Central memory CD8-positive, alpha-beta T cell (primary cell): ENCODE results near the gene MS4A2.
"Not testable (repeated sequence)": the region's sequence is repeated elsewhere in the genome, so short reads cannot be mapped to it uniquely, and the experiment has no call there.

Experiments used
- ATAC-seq: fragments of 150-1000 bp; cut with Tn5 transposase; replicated peaks from 2 replicates; pipeline ENCODE4 v1.10.0; 2022; ENCODE audit warnings: mild to moderate bottlenecking, moderate FRiP score, moderate number of reproducible peaks; ENCODE audit not compliant: poor library complexity, severe bottlenecking; ENCODE audit errors: extremely low read depth
- DNase-seq, 2 donors: peaks; one replicate each; pipeline ENCODE4 v3.0.0; 2021; ENCODE audit warnings: low spot score in 2 of 2
- H3K27ac Mint-ChIP-seq: one replicate; pipeline ENCODE4 v1.8.0; 2022; ENCODE audit warnings: low read depth, mild to moderate bottlenecking, moderate library complexity, mixed read lengths
- H3K27me3 Mint-ChIP-seq: one replicate; pipeline ENCODE4 v1.8.0; 2022; ENCODE audit warnings: mixed read lengths
- H3K36me3 Mint-ChIP-seq: one replicate; pipeline ENCODE4 v1.8.0; 2022; ENCODE audit warnings: mild to moderate bottlenecking, moderate library complexity, mixed read lengths; ENCODE audit not compliant: insufficient read depth
- H3K4me1 Mint-ChIP-seq: one replicate; pipeline ENCODE4 v1.8.0; 2022; ENCODE audit warnings: mixed read lengths
- H3K4me3 Mint-ChIP-seq: one replicate; pipeline ENCODE4 v1.8.0; 2022; ENCODE audit warnings: mild to moderate bottlenecking, moderate library complexity, mixed read lengths
- H3K9me3 Mint-ChIP-seq: one replicate; pipeline ENCODE4 v1.8.0; 2022; ENCODE audit warnings: mixed read lengths

The MS4A2 gene

DNA sequence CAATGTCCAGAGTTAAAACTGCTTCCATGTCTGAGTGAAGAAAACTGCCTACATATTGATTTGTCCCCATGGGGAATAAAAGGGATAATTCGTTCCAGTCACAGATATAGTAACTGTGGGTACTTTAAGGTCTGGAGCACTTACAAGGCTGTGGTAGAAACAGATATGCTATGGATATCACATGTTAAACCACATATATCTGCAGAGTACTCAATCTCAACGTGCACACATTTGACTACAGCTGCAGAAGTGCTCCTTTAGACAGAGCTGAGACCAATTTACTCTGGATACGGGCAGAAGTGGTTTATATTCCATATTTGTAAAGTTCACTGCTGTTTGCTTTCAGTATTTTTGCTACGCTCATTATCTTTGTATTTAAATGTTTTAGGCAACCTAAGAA, 9.7 kb upstream of the MS4A2 start:
- Mint-ChIP-seq H3K27ac (no peak overlapping the region), H3K27me3 (peaks cover 23% of the 10 kb centered on the region), H3K9me3 (no peaks in the 10 kb centered on the region), H3K4me1 (no peaks in the 10 kb centered on the region), H3K36me3 (no peaks in the 10 kb centered on the region), H3K4me3 (no peak overlapping the region)
- ATAC-seq (no peak), DNase-seq (no peak)

DNA sequence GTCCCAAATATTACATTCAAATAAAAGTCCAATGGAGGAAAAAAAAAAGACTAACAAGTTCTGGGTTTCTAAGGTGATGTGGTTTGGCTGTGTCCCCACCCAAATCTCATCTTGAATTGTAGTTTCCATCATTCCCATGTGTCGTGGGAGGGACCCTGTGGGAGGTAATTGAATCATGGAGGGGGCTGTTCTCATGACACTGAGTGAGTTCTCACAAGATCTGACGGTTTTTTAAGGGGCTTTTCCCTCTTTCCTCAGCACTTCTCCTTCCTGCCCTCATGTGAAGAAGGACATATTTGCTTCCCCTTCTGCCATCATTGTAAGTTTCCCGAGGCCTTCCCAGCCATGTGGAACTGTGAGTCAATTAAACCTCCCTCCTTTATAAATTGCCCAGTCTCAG, 7.9 kb upstream of the MS4A2 start:
- H3K4me1 Mint-ChIP-seq = no peaks in the 10 kb centered on the region
- no peaks in the 10 kb centered on the region for H3K36me3 Mint-ChIP-seq
- DNase-seq (no peak), ATAC-seq (no peak)
- H3K4me3 Mint-ChIP-seq = no peak overlapping the region
- H3K27me3 Mint-ChIP-seq = peaks cover 41% of the 10 kb centered on the region
- H3K9me3 Mint-ChIP-seq = no peaks in the 10 kb centered on the region
- no peak overlapping the region for H3K27ac Mint-ChIP-seq

DNA sequence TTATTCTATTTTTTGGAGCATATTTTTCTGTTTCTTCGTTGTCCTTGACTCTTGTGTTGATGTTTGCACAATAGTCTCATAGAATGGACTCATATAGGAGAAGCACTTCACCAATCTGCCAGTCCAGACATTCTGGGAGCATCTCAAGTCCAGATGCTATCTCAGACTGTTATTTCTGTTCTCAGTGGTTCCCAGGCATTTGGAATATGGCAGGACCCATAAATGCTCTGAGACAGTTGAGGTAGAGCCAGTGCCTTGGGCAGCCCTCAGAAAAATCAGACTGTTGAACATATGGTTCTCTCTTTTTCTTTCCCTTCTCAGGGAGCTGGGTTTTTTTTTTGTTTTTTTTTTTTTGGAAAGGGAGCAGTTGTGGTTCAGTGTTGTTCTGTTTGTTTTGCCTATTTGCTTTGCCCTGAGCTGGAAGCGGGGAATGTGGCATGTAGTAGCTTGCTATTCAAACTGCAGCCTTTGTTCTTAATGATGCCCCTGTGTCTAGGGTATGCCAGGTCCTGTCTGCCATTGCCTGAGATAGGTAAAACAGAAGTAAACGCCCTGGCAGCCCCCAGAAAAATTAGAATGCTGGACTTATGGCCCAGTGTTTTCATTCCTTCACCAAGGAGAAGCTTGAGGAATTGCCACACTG, 3.7 kb upstream of the MS4A2 start:
- ATAC-seq (no peak), DNase-seq (no peak)
- no peaks in the 10 kb centered on the region for H3K36me3 Mint-ChIP-seq
- no peaks in the 10 kb centered on the region for H3K4me1 Mint-ChIP-seq
- no peaks in the 10 kb centered on the region for H3K9me3 Mint-ChIP-seq
- no peak overlapping the region for H3K27ac Mint-ChIP-seq
- no peak overlapping the region for H3K4me3 Mint-ChIP-seq
- H3K27me3 Mint-ChIP-seq = peaks cover 70% of the 10 kb centered on the region

DNA sequence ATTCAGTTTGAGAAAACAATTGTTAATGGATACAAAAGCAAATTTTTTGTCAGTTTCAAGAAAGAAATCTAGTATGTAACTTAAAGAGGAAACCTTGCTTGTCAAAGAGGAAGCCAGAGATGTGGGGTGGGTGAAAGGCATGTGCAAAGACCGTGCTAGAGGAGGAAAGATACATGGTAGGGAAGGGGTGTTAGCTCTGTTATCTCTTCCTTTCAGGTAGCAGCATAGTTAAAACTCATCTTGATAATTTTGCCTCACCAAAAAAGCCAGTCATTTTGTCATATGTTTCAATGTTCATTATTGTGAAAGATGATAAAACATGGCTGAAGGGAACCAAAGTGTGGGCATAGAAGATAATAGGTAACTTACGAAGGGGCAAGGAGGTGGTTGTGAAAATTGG, 2.6 kb upstream of the MS4A2 start:
- ATAC-seq = no peak
- H3K4me1 Mint-ChIP-seq = no peaks in the 10 kb centered on the region
- H3K27ac Mint-ChIP-seq = no peak overlapping the region
- peaks cover 62% of the 10 kb centered on the region for H3K27me3 Mint-ChIP-seq
- DNase-seq = no peak
- H3K9me3 Mint-ChIP-seq = no peaks in the 10 kb centered on the region
- no peak overlapping the region for H3K4me3 Mint-ChIP-seq
- H3K36me3 Mint-ChIP-seq = no peaks in the 10 kb centered on the region

DNA sequence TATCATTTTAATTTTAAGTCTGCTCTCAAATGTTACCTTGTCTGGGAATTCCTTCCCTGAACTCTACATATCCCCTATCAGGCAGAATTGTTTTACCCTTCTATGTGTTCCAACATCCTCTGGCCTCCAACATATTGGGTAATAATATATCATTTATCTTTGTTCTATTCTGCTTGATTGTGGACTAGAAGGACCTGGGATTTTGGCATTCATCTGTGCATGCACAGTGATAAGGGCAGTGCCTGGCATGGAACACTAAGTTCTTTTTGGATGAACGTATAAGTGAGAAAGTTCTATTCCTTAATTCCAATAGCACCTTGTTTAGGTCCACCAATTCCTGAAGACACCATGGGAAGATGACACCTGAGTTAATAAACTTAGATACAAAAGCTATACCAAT, 1.2 kb upstream of the MS4A2 start:
- DNase-seq (no peak), ATAC-seq (no peak)
- H3K36me3 Mint-ChIP-seq = no peaks in the 10 kb centered on the region
- no peak overlapping the region for H3K4me3 Mint-ChIP-seq
- H3K9me3 Mint-ChIP-seq = no peaks in the 10 kb centered on the region
- H3K27me3 Mint-ChIP-seq = peaks cover 58% of the 10 kb centered on the region
- no peak overlapping the region for H3K27ac Mint-ChIP-seq
- no peaks in the 10 kb centered on the region for H3K4me1 Mint-ChIP-seq

DNA sequence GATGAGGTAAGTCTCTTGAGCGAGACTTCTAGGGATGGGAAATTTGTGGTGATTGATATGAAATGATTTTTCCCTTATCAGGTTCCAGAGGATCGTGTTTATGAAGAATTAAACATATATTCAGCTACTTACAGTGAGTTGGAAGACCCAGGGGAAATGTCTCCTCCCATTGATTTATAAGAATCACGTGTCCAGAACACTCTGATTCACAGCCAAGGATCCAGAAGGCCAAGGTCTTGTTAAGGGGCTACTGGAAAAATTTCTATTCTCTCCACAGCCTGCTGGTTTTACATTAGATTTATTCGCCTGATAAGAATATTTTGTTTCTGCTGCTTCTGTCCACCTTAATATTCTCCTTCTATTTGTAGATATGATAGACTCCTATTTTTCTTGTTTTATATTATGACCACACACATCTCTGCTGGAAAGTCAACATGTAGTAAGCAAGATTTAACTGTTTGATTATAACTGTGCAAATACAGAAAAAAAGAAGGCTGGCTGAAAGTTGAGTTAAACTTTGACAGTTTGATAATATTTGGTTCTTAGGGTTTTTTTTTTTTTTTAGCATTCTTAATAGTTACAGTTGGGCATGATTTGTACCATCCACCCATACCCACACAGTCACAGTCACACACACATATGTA, 7.1 kb downstream of the MS4A2 start:
- no peak for ATAC-seq
- no peak for DNase-seq
- Mint-ChIP-seq H3K4me1 (no peaks in the 10 kb centered on the region), H3K27ac (no peak overlapping the region), H3K27me3 (peaks cover 7% of the 10 kb centered on the region), H3K4me3 (no peak overlapping the region), H3K36me3 (no peaks in the 10 kb centered on the region), H3K9me3 (no peaks in the 10 kb centered on the region)

DNA sequence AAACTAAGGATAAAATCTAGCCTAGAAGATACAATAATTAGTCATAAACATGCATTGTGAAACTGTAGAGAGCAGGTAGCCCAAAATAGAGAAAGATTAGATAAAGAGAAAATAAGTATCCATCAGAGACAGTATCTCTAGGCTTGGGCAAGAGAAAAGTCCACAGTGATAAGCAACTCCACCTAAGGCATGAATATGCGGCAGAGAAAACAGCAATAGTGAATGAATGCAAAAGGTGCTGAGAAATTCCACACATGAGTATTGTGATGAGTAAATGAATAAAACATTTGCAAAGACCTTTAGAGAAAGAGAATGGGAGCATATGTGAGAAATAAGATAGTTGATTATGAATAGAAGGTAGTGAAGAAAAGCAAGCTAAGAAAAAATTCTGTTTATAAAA, 8.7 kb downstream of the MS4A2 start:
- ATAC-seq (no peak), DNase-seq (no peak)
- no peaks in the 10 kb centered on the region for H3K4me1 Mint-ChIP-seq
- H3K36me3 Mint-ChIP-seq = no peaks in the 10 kb centered on the region
- H3K27ac Mint-ChIP-seq = no peak overlapping the region
- no peaks in the 10 kb centered on the region for H3K9me3 Mint-ChIP-seq
- no peak overlapping the region for H3K4me3 Mint-ChIP-seq
- H3K27me3 Mint-ChIP-seq = peaks cover 12% of the 10 kb centered on the region

DNA sequence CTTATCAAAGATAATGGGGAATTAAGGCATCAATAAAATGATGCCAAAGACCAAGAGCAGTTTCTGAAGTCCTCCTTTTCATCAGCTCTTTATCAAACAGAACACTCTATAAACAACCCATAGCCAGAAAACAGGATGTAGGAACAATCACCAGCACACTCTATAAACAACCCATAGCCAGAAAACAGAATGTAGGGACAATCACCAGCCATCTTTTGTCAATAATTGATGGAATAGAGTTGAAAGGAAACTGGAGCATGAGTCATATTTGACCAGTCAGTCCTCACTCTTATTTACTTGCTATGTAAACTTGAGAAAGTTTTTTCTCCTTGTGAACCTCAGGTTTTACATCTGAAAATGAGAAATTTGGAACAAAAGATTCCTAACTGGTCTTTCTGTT, 10.0 kb downstream of the MS4A2 start:
- Mint-ChIP-seq H3K4me3 (no peak overlapping the region), H3K27ac (no peak overlapping the region)
- no peak for DNase-seq

DNA sequence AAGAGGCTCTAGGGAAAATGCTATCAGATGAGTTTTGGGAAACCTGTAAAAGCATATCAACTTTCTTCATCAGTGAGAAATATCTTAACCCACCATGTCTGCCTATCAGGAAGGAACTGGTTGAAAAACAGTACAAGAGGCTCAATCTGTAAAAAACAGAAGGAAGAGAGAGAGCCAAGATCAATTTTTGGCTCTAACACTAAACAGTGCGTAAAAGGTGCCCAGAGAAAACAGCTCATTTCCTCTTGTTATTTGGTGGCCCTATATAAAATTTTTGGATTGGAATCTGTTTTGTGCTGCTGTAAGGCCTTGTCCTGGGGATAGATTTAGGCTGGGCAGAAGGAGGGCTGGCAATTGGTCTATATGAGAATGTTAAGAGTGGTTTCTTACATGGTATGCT, 12.1 kb downstream of the MS4A2 start:
- Mint-ChIP-seq H3K27me3 (peaks cover 12% of the 10 kb centered on the region), H3K9me3 (no peaks in the 10 kb centered on the region), H3K4me3 (no peak overlapping the region), H3K4me1 (no peaks in the 10 kb centered on the region), H3K36me3 (no peaks in the 10 kb centered on the region), H3K27ac (no peak overlapping the region)
- ATAC-seq (no peak), DNase-seq (no peak)

More for the DNA sequence above, 10.0 kb downstream of the MS4A2 start:
- Mint-ChIP-seq H3K36me3 (no peaks in the 10 kb centered on the region), H3K27me3 (peaks cover 12% of the 10 kb centered on the region), H3K4me1 (no peaks in the 10 kb centered on the region), H3K9me3 (no peaks in the 10 kb centered on the region)
- ATAC-seq = no peak

DNA sequence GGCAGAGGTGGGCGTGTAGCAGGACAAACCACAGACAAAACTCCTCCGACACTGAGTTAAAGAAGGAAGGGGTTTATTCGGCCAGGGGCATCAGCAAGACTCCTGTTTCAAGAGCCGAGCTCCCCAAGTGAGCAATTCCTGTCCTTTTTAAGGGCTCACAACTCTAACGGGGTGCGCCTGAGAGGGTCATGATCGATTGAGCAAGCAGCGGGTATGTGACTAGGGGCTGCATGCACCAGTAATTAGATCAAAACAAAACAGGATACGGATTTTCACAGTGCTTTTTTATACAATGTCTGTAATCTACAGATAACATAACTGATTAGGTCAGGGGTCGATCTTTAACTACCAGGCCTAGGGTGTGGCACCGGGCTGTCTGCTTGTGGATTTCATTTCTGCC, 12.9 kb downstream of the MS4A2 start:
- H3K27me3 Mint-ChIP-seq = peaks cover 12% of the 10 kb centered on the region
- H3K9me3 Mint-ChIP-seq, H3K27ac Mint-ChIP-seq, DNase-seq, H3K4me1 Mint-ChIP-seq, H3K4me3 Mint-ChIP-seq, H3K36me3 Mint-ChIP-seq, ATAC-seq: not testable (repeated sequence)

DNA sequence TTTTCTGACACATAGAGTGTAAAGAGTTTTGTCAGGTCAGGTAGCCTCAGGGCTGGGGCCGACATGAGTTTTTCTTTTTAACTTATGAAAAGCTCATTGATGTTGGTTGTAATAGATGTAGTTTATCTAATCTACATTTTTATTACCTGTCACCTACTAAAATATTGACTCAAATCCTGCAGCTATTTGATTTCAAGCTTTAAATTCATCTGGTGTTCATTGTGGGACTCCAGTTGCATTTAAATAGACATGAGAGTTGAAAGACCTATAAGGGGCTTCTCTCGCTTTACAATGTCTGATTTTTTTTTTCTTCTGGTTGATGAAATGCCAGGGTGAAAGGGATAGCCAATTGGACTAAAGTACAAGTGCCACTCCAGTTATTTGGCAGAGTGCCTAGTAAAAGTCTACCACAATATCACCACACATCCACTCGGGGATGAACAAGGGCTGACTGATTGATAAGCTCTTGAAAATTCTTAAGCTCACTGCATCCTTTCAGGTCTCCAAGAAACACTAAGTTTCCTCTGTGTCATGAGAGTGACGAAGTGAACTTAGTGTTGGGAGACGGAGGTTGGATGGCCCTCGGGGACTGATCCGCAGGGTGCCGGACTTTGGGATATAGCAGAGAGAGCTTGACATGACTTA, 16.1 kb downstream of the MS4A2 start:
- H3K4me1 Mint-ChIP-seq, ATAC-seq, H3K27ac Mint-ChIP-seq, H3K36me3 Mint-ChIP-seq, H3K9me3 Mint-ChIP-seq, DNase-seq, H3K4me3 Mint-ChIP-seq: not testable (repeated sequence)
- H3K27me3 Mint-ChIP-seq = peaks cover 25% of the 10 kb centered on the region

DNA sequence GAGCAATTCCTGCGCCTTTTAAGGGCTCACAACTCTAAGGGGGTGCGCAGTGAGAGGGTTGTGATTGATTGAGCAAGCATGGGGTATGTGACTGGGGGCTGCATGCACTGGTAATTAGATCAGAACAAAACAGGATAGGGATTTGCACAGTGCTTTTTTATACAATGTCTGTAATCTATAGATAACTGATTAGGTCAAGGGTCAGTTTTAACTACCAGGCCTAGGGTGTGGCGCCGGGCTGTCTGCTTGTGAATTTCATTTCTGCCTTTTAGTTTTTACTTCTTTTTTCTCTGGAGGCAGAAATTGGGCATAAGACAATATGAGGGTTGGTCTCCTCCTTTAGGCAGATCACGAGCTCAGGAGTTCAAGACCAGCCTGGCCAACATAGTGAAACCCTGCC, 20.2 kb downstream of the MS4A2 start:
- peaks cover 14% of the 10 kb centered on the region for H3K27me3 Mint-ChIP-seq
- not testable (repeated sequence) for H3K9me3 Mint-ChIP-seq, H3K27ac Mint-ChIP-seq, DNase-seq, H3K36me3 Mint-ChIP-seq, H3K4me1 Mint-ChIP-seq, ATAC-seq, H3K4me3 Mint-ChIP-seq

DNA sequence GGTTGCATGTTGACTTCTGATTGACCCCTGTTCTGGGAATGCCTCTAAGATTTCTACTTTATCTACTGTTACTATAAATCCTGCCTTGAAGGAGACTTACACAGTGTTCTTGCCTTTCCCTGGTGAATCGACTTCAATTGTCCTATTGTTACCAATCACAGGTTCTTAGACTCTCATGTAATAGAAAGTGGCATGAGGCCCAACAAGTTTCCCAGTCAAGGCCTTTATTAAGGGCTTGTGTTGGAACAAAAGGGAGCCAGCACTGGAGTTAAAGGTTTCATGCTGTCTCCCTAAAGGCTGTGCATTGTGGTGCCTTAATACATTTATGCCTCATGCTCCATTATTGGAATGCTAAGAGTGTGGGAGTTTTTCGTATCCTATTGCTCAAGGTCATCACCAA, 23.3 kb downstream of the MS4A2 start:
- DNase-seq = no peak
- Mint-ChIP-seq H3K27me3 (peaks cover 14% of the 10 kb centered on the region), H3K4me1 (no peaks in the 10 kb centered on the region), H3K4me3 (no peak overlapping the region), H3K36me3 (peaks cover 1% of the 10 kb centered on the region), H3K9me3 (no peaks in the 10 kb centered on the region), H3K27ac (no peak overlapping the region)
- no peak for ATAC-seq
